T-helper 1 cell treated with Interleukin-12 subunit alpha and Interleukin-12 subunit beta and Interleukin-4 antibody, amounts not matched to agents 30 μg/mL and 1 μg/mL, for 36 hours (primary cell): ENCODE data around the gene ZNF436.
A peak's percentile ranks its signal among the peaks of the same experiment; 100 is the strongest.

Source experiments
- H3K27ac Mint-ChIP-seq: one replicate; pipeline ENCODE4 v1.8.0; 2021; ENCODE audit warnings: mild to moderate bottlenecking, mixed read lengths
- H3K27me3 Mint-ChIP-seq: one replicate; pipeline ENCODE4 v1.8.0; 2021; ENCODE audit warnings: low read depth, mixed read lengths
- H3K36me3 Mint-ChIP-seq: one replicate; pipeline ENCODE4 v1.8.0; 2021; ENCODE audit warnings: low read depth, mixed read lengths
- H3K4me1 Mint-ChIP-seq: one replicate; pipeline ENCODE4 v1.8.0; 2021; ENCODE audit warnings: low read depth, mixed read lengths
- H3K4me3 Mint-ChIP-seq: one replicate; pipeline ENCODE4 v1.8.0; 2021; ENCODE audit warnings: mild to moderate bottlenecking, moderate library complexity, mixed read lengths
- H3K9me3 Mint-ChIP-seq: one replicate; pipeline ENCODE4 v1.8.0; 2021; ENCODE audit warnings: mixed read lengths

The ZNF436 gene

GRCh38 chr1:23369335-23370013 is at the start of gene ZNF436:
ZNF436 (minus strand) TSS chr1:23369836; CDS start chr1:23368005, 1,831 bp downstream.
- no peaks in the 10 kb centered on the region for H3K27me3 Mint-ChIP-seq
- peak within 1 kb of the TSS; percentile 97 for H3K4me3 Mint-ChIP-seq
- peaks cover 26% of the 10 kb centered on the region for H3K36me3 Mint-ChIP-seq
- peaks cover 34% of the 10 kb centered on the region for H3K4me1 Mint-ChIP-seq
- peak within 1 kb of the TSS; percentile 98 for H3K27ac Mint-ChIP-seq
- peaks cover 19% of the 10 kb centered on the region for H3K9me3 Mint-ChIP-seq

GRCh38 chr1:23419180-23419579 is 49.5 kb upstream of the ZNF436 start:
- Mint-ChIP-seq H3K27me3 (peaks cover 18% of the 10 kb centered on the region), H3K4me1 (peaks cover 22% of the 10 kb centered on the region), H3K27ac (no peak overlapping the region), H3K4me3 (no peak overlapping the region), H3K9me3 (no peaks in the 10 kb centered on the region), H3K36me3 (no peaks in the 10 kb centered on the region)

GRCh38 chr1:23417570-23417969 is 47.9 kb upstream of the ZNF436 start:
- Mint-ChIP-seq H3K27ac (no peak overlapping the region), H3K4me1 (peaks cover 13% of the 10 kb centered on the region)

GRCh38 chr1:23416964-23417363 is 47.3 kb upstream of the ZNF436 start:
- no peak overlapping the region for H3K27ac Mint-ChIP-seq
- peaks cover 1% of the 10 kb centered on the region for H3K27me3 Mint-ChIP-seq
- H3K36me3 Mint-ChIP-seq, result no peaks in the 10 kb centered on the region
- peaks cover 7% of the 10 kb centered on the region for H3K4me1 Mint-ChIP-seq
- H3K4me3 Mint-ChIP-seq, result no peak overlapping the region
- H3K9me3 Mint-ChIP-seq, result no peaks in the 10 kb centered on the region

More at GRCh38 chr1:23417570-23417969, 47.9 kb upstream of the ZNF436 start:
- Mint-ChIP-seq H3K36me3 (no peaks in the 10 kb centered on the region), H3K4me3 (no peak overlapping the region), H3K9me3 (no peaks in the 10 kb centered on the region), H3K27me3 (peaks cover 7% of the 10 kb centered on the region)

- Mint-ChIP-seq H3K4me1 (peaks cover 6% of the 10 kb centered on the region), H3K36me3 (no peaks in the 10 kb centered on the region), H3K27ac (no peak overlapping the region), H3K9me3 (no peaks in the 10 kb centered on the region), H3K27me3 (no peaks in the 10 kb centered on the region), H3K4me3 (no peak overlapping the region)
Observed at GRCh38 chr1:23408797-23409290, 39.2 kb upstream of the ZNF436 start.

- H3K27me3 Mint-ChIP-seq, result no peaks in the 10 kb centered on the region
- H3K27ac Mint-ChIP-seq, result no peak overlapping the region
- peaks cover 12% of the 10 kb centered on the region for H3K4me1 Mint-ChIP-seq
- no peaks in the 10 kb centered on the region for H3K36me3 Mint-ChIP-seq
- H3K9me3 Mint-ChIP-seq, result no peaks in the 10 kb centered on the region
- no peak overlapping the region for H3K4me3 Mint-ChIP-seq
Observed at GRCh38 chr1:23407016-23407630, 37.5 kb upstream of the ZNF436 start.

GRCh38 chr1:23405946-23406345 is 36.3 kb upstream of the ZNF436 start:
- Mint-ChIP-seq H3K27me3 (no peaks in the 10 kb centered on the region), H3K27ac (no peak overlapping the region), H3K9me3 (no peaks in the 10 kb centered on the region), H3K4me3 (no peak overlapping the region), H3K36me3 (no peaks in the 10 kb centered on the region), H3K4me1 (peaks cover 12% of the 10 kb centered on the region)

- Mint-ChIP-seq H3K27me3 (no peaks in the 10 kb centered on the region), H3K27ac (no peak overlapping the region), H3K4me1 (peaks cover 12% of the 10 kb centered on the region), H3K9me3 (no peaks in the 10 kb centered on the region), H3K4me3 (peak overlapping the region; percentile 7), H3K36me3 (no peaks in the 10 kb centered on the region)
Observed at GRCh38 chr1:23403735-23404486, 34.3 kb upstream of the ZNF436 start.

GRCh38 chr1:23403355-23403734 is 33.7 kb upstream of the ZNF436 start:
- H3K4me1 Mint-ChIP-seq, result peaks cover 12% of the 10 kb centered on the region
- no peak overlapping the region for H3K4me3 Mint-ChIP-seq
- H3K9me3 Mint-ChIP-seq, result no peaks in the 10 kb centered on the region
- H3K27me3 Mint-ChIP-seq, result no peaks in the 10 kb centered on the region
- H3K27ac Mint-ChIP-seq, result no peak overlapping the region
- H3K36me3 Mint-ChIP-seq, result no peaks in the 10 kb centered on the region

- Mint-ChIP-seq H3K36me3 (no peaks in the 10 kb centered on the region), H3K27ac (no peak overlapping the region), H3K9me3 (no peaks in the 10 kb centered on the region), H3K4me1 (peaks cover 12% of the 10 kb centered on the region), H3K27me3 (no peaks in the 10 kb centered on the region), H3K4me3 (no peak overlapping the region)
Observed at GRCh38 chr1:23403038-23403336, 33.4 kb upstream of the ZNF436 start.

- H3K27me3 Mint-ChIP-seq, result no peaks in the 10 kb centered on the region
- H3K4me3 Mint-ChIP-seq, result no peak overlapping the region
- H3K9me3 Mint-ChIP-seq, result no peaks in the 10 kb centered on the region
- no peaks in the 10 kb centered on the region for H3K36me3 Mint-ChIP-seq
- H3K27ac Mint-ChIP-seq, result no peak overlapping the region
- H3K4me1 Mint-ChIP-seq, result peaks cover 12% of the 10 kb centered on the region
Observed at GRCh38 chr1:23402286-23403037, 32.8 kb upstream of the ZNF436 start.

- Mint-ChIP-seq H3K36me3 (no peaks in the 10 kb centered on the region), H3K9me3 (no peaks in the 10 kb centered on the region), H3K4me3 (no peak overlapping the region), H3K27ac (no peak overlapping the region), H3K4me1 (peaks cover 12% of the 10 kb centered on the region), H3K27me3 (no peaks in the 10 kb centered on the region)
Observed at GRCh38 chr1:23401313-23401712, 31.7 kb upstream of the ZNF436 start.

- H3K27me3 Mint-ChIP-seq, result no peaks in the 10 kb centered on the region
- peaks cover 14% of the 10 kb centered on the region for H3K4me1 Mint-ChIP-seq
- H3K36me3 Mint-ChIP-seq, result no peaks in the 10 kb centered on the region
- no peak overlapping the region for H3K27ac Mint-ChIP-seq
- H3K9me3 Mint-ChIP-seq, result no peaks in the 10 kb centered on the region
- no peak overlapping the region for H3K4me3 Mint-ChIP-seq
Observed at GRCh38 chr1:23400324-23401114, 30.9 kb upstream of the ZNF436 start.

GRCh38 chr1:23399229-23399628 is 29.6 kb upstream of the ZNF436 start:
- Mint-ChIP-seq H3K27ac (no peak overlapping the region), H3K4me1 (peaks cover 14% of the 10 kb centered on the region), H3K4me3 (no peak overlapping the region), H3K27me3 (no peaks in the 10 kb centered on the region), H3K9me3 (no peaks in the 10 kb centered on the region), H3K36me3 (no peaks in the 10 kb centered on the region)
